SK-N-MC (cell line): ENCODE measurements around the gene PANK1.

Experiments
- EZH2 ChIP-seq: fragments of 200-600 bp; sonication (generic); IDR thresholded peaks from one replicate; pipeline ENCODE4 v1.6.1; 2017; ENCODE audit warnings: antibody characterized with exemption
- POLR2AphosphoS5 ChIP-seq: IDR thresholded peaks from 2 replicates; pipeline ENCODE4 v1.6.1; 2012; ENCODE audit warnings: mild to moderate bottlenecking, low read depth, low read length, borderline replicate concordance

- no peak for TF ChIP-seq EZH2
- no peak for TF ChIP-seq POLR2AphosphoS5
Measured at GRCh38 chr10:89563861-89564478, 81.1 kb downstream of the PANK1 start.
